Upper lobe of left lung (tissue), 6 donors: ENCODE data around the gene NOC4L. TPM values are rescaled to one million over a fixed set of nuclear protein-coding genes. Genes with fewer than 3 reads are reported as not detected.

Experiments used
- ATAC-seq, 2 donors: fragments of 200-7000 bp; cut with Tn5 transposase; one replicate each; pipeline ENCODE4 v1.9.1; 2022; ENCODE audit warnings: mild to moderate bottlenecking in 2 of 2, moderate library complexity in 2 of 2; ENCODE audit not compliant: low FRiP score in 2 of 2
- DNase-seq, 2 donors: peaks; one replicate each; pipeline ENCODE4 v3.0.0-alpha.2; 2019 to 2020
- H3K27ac ChIP-seq, 4 donors: fragments of 200-600 bp; sonication (generic); one replicate each; pipeline ENCODE4 v1.5.1; 2016 to 2019
- H3K27me3 ChIP-seq, 4 donors: fragments of 200-600 bp; sonication (generic); one replicate each; pipeline ENCODE4 v1.5.1; 2017 to 2019
- H3K36me3 ChIP-seq, 4 donors: fragments of 200-600 bp; sonication (generic); one replicate each; pipeline ENCODE4 v1.5.1; 2016 to 2019
- H3K4me1 ChIP-seq, 4 donors: fragments of 200-600 bp; sonication (generic); one replicate each; pipeline ENCODE4 v1.5.1; 2018 to 2019
- H3K4me3 ChIP-seq, 4 donors: fragments of 200-600 bp; sonication (generic); one replicate each; pipeline ENCODE4 v1.5.1; 2017 to 2019; ENCODE audit warnings: mild to moderate bottlenecking in 2 of 4, moderate library complexity in 1 of 4
- H3K9me3 ChIP-seq, 4 donors: fragments of 200-600 bp; sonication (generic); one replicate each; pipeline ENCODE4 v1.5.1; 2018 to 2019
- CTCF ChIP-seq, 6 experiments: fragments of 450-650 bp in 4 of 6; fragments of 200-600 bp in 2 of 6; sonication (generic) in 2 of 6; IDR thresholded peaks; one replicate each; pipeline ENCODE4 v1.5.1; 2016 to 2019; ENCODE audit warnings: antibody characterized with exemption in 6 of 6
- EP300 ChIP-seq, 4 donors: sonication (generic); formaldehyde crosslinking; IDR thresholded peaks; one replicate each; pipeline ENCODE4 v1.5.1; 2017; ENCODE audit warnings: antibody characterized with exemption in 4 of 4, control low read depth in 2 of 4
- POLR2A ChIP-seq, 4 donors: fragments of 450-650 bp; IDR thresholded peaks; one replicate each; pipeline ENCODE4 v1.5.1; 2016 to 2017; ENCODE audit warnings: antibody characterized with exemption in 4 of 4, mild to moderate bottlenecking in 2 of 4
- POLR2AphosphoS5 ChIP-seq, 2 donors: sonication (generic); formaldehyde crosslinking; IDR thresholded peaks; one replicate each; pipeline ENCODE4 v1.5.1; 2017; ENCODE audit warnings: antibody characterized with exemption in 2 of 2
- WGBS, 2 donors: methylation state at CpG; one replicate each; pipeline ENCODE4 v1.1.5; 2017 to 2018; 5-methylcytosine and 5-hydroxymethylcytosine counted together
- total RNA-seq, 6 donors: library from RNA; depleted of rRNA in 4 of 6; stranded (reverse); fragments of >200 nt in 4 of 6; gene quantifications; one replicate each; pipeline versions ENCODE4 v1.1.0 to v1.2.1, GENCODE V29; 2016 to 2021
- donor health status: DM: no; HTN: no; CAD: no; lungs with moderate emphysema.
- donor health status: DM: no; HTN: yes; CAD: no; lungs with severe emphysema.

The NOC4L gene
- total RNA-seq, 6 donors from 2014 or later, result 7.4 to 22.4 (median 19.2) TPM

GRCh38 chr12:132127041-132127440, 17.2 kb upstream of the NOC4L start:
- TF ChIP-seq POLR2AphosphoS5 (IDR thresholded peaks at IDR 0.05) (no peak), POLR2A (IDR thresholded peaks at IDR 0.05) (no peak)
- DNase-seq (no peak), ATAC-seq (no peak)
- Histone ChIP-seq H3K27me3 (no peaks in the 10 kb centered on the region), H3K9me3 (no peaks in the 10 kb centered on the region), H3K36me3 (peaks cover 14 to 60% (median 31%) of the 10 kb centered on the region in 4 donors), H3K4me1 (no peaks in the 10 kb centered on the region), H3K27ac (no peak overlapping the region), H3K4me3 (no peak overlapping the region)
- 99 to 100% methylated on average over 2 to 8 of the region's 8 CpGs for WGBS, 2 donors

GRCh38 chr12:132129007-132129406, 15.2 kb upstream of the NOC4L start:
- H3K27me3 ChIP-seq, result no peaks in the 10 kb centered on the region
- H3K4me3 ChIP-seq, result no peak overlapping the region
- no peaks in the 10 kb centered on the region for H3K9me3 ChIP-seq
- H3K36me3 ChIP-seq, result peaks cover 10 to 44% (median 25%) of the 10 kb centered on the region in 4 donors
- ATAC-seq, result no peak
- TF ChIP-seq POLR2A (IDR thresholded peaks at IDR 0.05), result no peak
- no peak for TF ChIP-seq POLR2AphosphoS5 (IDR thresholded peaks at IDR 0.05)
- no peak for TF ChIP-seq EP300 (IDR thresholded peaks at IDR 0.05)
- TF ChIP-seq CTCF (IDR thresholded peaks at IDR 0.05), result no peak
- DNase-seq, result no peak
- no peak overlapping the region for H3K27ac ChIP-seq
- 93% methylated on average over 3 of the region's 3 CpGs for WGBS, 2 donors
- H3K4me1 ChIP-seq, result no peaks in the 10 kb centered on the region

- TF ChIP-seq POLR2A (IDR thresholded peaks at IDR 0.05), result no peak
- TF ChIP-seq POLR2AphosphoS5 (IDR thresholded peaks at IDR 0.05), result no peak
- no peak for TF ChIP-seq CTCF (IDR thresholded peaks at IDR 0.05)
- TF ChIP-seq EP300 (IDR thresholded peaks at IDR 0.05), result no peak
- 94 to 95% methylated on average over 13 to 14 of the region's 14 CpGs for WGBS, 2 donors
- Histone ChIP-seq H3K27ac (no peak overlapping the region), H3K27me3 (no peaks in the 10 kb centered on the region), H3K4me1 (no peaks in the 10 kb centered on the region), H3K9me3 (no peaks in the 10 kb centered on the region), H3K4me3 (no peak overlapping the region), H3K36me3 (peaks cover 10 to 27% (median 16%) of the 10 kb centered on the region in 4 donors)
- DNase-seq (peak in 1 of 2 donors; percentile 26), ATAC-seq (no peak)
Measured at GRCh38 chr12:132130690-132131089, 13.6 kb upstream of the NOC4L start.

GRCh38 chr12:132131229-132131628, 13.0 kb upstream of the NOC4L start:
- H3K27me3 ChIP-seq, result no peaks in the 10 kb centered on the region
- no peaks in the 10 kb centered on the region for H3K4me1 ChIP-seq
- H3K27ac ChIP-seq, result no peak overlapping the region
- H3K4me3 ChIP-seq, result no peak overlapping the region
- TF ChIP-seq CTCF (IDR thresholded peaks at IDR 0.05), result no peak
- TF ChIP-seq EP300 (IDR thresholded peaks at IDR 0.05), result no peak
- no peak for TF ChIP-seq POLR2AphosphoS5 (IDR thresholded peaks at IDR 0.05)
- TF ChIP-seq POLR2A (IDR thresholded peaks at IDR 0.05), result no peak
- 95 to 98% methylated on average over 14 of the region's 14 CpGs for WGBS, 2 donors
- DNase-seq, result no peak
- ATAC-seq, result no peak
- peaks cover 9 to 22% (median 13%) of the 10 kb centered on the region in 4 donors for H3K36me3 ChIP-seq
- H3K9me3 ChIP-seq, result no peaks in the 10 kb centered on the region

GRCh38 chr12:132131952-132132351, 12.3 kb upstream of the NOC4L start:
- DNase-seq (no peak), ATAC-seq (no peak)
- H3K9me3 ChIP-seq, result no peaks in the 10 kb centered on the region
- no peak overlapping the region for H3K27ac ChIP-seq
- no peaks in the 10 kb centered on the region for H3K27me3 ChIP-seq
- H3K36me3 ChIP-seq, result peaks cover 3 to 14% (median 6%) of the 10 kb centered on the region in 4 donors
- TF ChIP-seq POLR2AphosphoS5 (IDR thresholded peaks at IDR 0.05) (no peak), EP300 (IDR thresholded peaks at IDR 0.05) (no peak), CTCF (IDR thresholded peaks at IDR 0.05) (no peak), POLR2A (IDR thresholded peaks at IDR 0.05) (no peak)
- H3K4me1 ChIP-seq, result no peaks in the 10 kb centered on the region
- no peak overlapping the region for H3K4me3 ChIP-seq
- 93 to 96% methylated on average over 14 of the region's 14 CpGs for WGBS, 2 donors
